Peyer's patch (tissue), 4 donors: ENCODE results near the gene ELMO1.

Experiments used
- CTCF ChIP-seq, 6 experiments: fragments of 450-650 bp in 4 of 6; fragments of 200-600 bp in 2 of 6; sonication (generic) in 1 of 6; IDR thresholded peaks; one replicate each; pipeline ENCODE4 v1.5.1; 2017 to 2019; ENCODE audit warnings: antibody characterized with exemption in 6 of 6, mild to moderate bottlenecking in 3 of 6, moderate library complexity in 1 of 6
- POLR2A ChIP-seq, 2 donors: fragments of 450-650 bp; IDR thresholded peaks; one replicate each; pipeline ENCODE4 v1.5.1; 2017; ENCODE audit warnings: antibody characterized with exemption in 2 of 2, mild to moderate bottlenecking in 2 of 2, moderate library complexity in 2 of 2

GRCh38 chr7:37198041-37198905 lies 250.4 kb downstream of the ELMO1 start:
- TF ChIP-seq CTCF (IDR thresholded peaks at IDR 0.05): no peak
- TF ChIP-seq POLR2A (IDR thresholded peaks at IDR 0.05): no peak
